Activated CD4-positive, alpha-beta T cell treated with anti-CD3 and anti-CD28 coated beads, Interleukin-2, amount 50 U/mL, for 1 hour (primary cell): Measurements from ENCODE around the gene ZNF81.
"Not testable (repeated sequence)": the region's sequence is repeated elsewhere in the genome, so short reads cannot be mapped to it uniquely, and the experiment has no call there.

Source experiments
- DNase-seq: peaks from one replicate; pipeline ENCODE4 v3.0.0-alpha.2; 2020

The ZNF81 gene

GRCh38 chrX:47836164-47837072 is at the start of gene ZNF81:
Gene ZNF81, plus strand, starts transcription at chrX:47836902. Its CDS starts 9,366 bp downstream, at chrX:47846268.
- peak; percentile 88 for DNase-seq

- no peak for DNase-seq
Observed at GRCh38 chrX:47796433-47796906, 40.2 kb upstream of the ZNF81 start.

GRCh38 chrX:47797084-47797483 is 39.6 kb upstream of the ZNF81 start:
- no peak for DNase-seq

DNA sequence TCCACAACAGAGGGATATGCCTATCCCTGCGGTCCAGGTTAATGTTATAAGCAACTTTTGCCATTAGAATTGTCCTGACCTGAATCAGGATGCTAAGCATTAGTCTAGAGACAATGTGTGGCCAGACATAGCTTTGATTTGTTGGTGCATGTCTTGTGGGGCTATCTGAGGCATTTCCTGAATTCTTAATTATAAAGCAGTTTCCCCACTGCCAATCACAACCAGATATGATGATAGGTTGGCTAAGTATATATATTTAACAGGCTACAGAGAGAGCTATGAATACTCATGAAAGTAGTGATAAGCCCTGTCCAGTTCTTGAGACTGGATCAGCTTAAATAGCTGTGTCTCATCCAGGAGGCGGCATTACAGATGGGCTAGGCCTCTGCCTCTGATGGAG is 37.8 kb upstream of the ZNF81 start:
- DNase-seq: no peak

- no peak for DNase-seq
Observed at GRCh38 chrX:47802589-47802988, 34.1 kb upstream of the ZNF81 start.

- DNase-seq: not testable (repeated sequence)
Observed at GRCh38 chrX:47803103-47803502, 33.6 kb upstream of the ZNF81 start.

GRCh38 chrX:47804315-47804714 is 32.4 kb upstream of the ZNF81 start:
- DNase-seq: no peak

- DNase-seq: not testable (repeated sequence)
Observed at GRCh38 chrX:47805844-47806243, 30.9 kb upstream of the ZNF81 start.

DNA sequence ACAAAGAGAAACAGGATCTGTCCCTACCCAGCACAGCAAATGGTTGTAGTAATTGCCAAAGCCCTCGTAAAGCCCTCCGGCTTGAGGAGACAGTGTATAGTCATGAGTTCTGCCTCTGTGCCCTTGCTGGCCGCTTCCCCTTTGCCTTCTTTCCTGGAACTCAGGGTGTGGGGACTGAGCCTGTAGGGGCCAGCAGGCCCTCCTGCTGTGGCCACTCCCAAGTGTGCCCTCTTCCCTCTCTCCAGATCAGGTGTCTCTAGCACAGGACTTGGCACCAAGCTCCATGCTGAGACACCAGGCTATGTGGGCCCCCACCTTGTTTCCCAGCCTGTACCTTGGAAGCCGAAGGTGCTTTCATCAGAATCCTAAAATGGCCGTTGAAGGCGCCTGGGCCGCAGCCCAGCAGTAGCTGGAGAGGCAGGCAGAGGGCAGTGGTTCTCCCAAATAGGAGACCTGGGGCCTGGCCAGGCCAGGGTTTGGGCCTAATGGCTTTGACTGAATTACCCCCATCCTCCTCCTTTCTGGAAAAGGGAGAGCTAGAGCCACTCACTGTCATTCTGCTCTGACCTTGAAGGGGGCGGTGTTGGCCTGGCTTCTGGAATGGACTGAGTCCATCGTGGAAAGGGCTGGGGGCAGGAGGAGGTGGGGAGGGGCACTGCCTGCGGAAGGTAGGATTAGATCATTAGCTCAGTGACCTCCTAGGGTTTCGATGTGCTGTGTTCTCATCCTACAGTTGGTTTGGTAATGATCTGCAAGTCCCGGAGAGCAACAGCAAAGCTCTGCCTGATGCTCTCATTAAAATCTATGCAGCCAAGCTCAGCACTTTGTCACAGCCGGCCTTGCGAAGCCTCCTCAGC is 30.1 kb upstream of the ZNF81 start:
- DNase-seq: not testable (repeated sequence)

GRCh38 chrX:47807272-47807538 is 29.5 kb upstream of the ZNF81 start:
- not testable (repeated sequence) for DNase-seq

- no peak for DNase-seq
Observed at GRCh38 chrX:47807548-47807947, 29.2 kb upstream of the ZNF81 start.

DNA sequence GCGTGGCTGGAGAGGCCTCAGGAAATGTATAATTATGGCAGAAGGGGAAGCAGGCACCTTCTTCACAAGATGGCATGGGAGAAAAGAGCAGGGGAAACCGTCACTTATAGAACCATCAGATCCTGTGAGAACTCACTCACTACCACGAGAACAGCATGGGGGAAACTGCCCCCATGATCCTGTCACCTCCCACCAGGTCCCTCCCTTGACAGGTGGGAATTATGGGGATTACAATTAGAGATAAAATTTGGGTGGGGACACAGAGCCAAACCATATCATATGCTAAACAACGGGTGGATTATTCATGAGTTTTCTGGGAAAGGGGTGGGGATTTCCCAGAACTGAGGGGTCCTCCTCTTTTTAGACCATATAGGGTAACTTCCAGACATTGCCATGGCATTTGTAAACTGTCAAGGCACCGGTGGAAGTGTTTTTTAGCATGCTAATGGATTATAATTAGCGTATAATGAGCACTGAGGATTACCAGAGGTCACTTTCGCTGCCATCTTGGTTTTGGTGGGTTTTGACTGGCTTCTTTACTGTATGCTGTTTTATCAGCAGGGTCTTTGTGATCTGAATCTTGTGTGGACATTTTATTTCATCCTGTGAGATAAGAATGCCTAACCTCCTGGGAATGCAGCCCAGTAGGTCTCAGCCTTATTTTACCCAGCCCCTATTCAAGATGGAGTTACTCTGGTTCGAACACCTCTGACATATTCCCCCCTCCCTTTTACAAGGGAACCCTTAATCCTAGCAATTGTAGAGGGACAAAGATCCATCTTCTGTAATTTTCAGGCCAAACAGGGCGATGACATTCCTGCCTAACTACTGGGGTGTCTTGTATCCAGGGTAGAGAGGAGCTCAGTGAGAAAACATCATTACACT is 27.6 kb upstream of the ZNF81 start:
- no peak for DNase-seq

- DNase-seq: no peak
Observed at GRCh38 chrX:47814851-47815250, 21.9 kb upstream of the ZNF81 start.

DNA sequence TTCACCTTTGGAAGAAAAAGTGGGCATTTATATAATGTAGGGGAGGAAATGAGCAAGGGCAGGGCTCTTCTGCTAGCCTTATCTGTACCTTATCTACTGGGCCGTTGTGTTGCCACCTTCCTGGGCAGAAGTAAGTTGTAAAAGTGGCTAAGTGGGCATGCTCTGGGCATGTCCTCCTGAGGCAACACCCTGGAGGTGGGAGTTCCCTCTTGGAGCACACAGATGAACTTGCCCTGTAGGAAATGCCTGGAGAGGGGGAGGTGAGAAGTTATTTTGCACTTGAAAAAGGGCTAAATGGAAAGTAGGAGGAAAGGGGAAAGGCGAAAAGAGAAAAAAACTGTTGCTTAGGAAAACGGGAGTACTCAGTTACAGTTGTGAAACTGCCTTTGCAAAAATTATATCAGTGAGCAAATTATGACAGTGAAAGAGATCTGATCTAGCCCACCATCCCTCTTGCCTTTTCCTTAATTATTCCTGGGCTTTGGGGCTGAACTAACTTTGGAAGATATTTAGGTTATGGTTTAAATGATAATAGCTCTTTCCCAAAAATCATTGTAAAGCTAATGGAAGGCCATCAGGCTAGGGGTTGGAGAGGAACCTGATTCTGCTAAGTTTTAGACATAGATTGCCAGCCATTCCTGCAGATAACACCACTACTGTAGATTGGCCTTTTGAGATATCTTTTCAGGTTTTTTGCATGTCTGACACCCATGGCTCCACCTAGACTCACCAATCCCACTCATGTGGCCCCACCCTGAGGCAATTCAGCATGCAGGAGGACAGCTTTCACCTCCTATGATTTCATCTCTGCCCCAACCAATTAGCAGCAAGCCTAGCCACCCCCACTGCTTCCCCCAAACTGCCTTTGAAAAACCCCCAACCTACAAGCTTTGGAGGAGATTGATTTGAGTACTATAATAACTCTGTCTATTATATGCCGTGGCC is 20.5 kb upstream of the ZNF81 start:
- DNase-seq: no peak

DNA sequence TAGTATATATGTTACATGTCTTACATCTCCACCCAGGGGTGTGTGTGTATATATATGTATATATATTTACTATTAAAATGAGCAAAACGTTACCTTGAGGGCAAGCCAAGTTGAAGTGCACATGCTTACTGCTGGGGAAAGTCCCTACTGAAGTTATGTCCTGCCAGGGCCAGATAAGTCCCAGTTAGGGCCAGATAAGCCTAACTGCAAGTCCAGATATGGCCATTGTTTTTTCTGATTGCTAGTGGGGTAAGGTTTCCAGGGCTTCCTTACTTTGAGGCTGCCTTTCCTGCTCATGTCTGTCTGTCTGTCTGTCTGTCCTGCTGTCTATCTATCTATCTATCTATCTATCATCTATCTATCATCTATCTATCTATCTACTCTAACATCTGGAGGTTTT is 19.3 kb upstream of the ZNF81 start:
- no peak for DNase-seq

- DNase-seq: no peak
Observed at GRCh38 chrX:47817897-47818296, 18.8 kb upstream of the ZNF81 start.

- DNase-seq: no peak
Observed at GRCh38 chrX:47828984-47829383, 7.7 kb upstream of the ZNF81 start.

DNA sequence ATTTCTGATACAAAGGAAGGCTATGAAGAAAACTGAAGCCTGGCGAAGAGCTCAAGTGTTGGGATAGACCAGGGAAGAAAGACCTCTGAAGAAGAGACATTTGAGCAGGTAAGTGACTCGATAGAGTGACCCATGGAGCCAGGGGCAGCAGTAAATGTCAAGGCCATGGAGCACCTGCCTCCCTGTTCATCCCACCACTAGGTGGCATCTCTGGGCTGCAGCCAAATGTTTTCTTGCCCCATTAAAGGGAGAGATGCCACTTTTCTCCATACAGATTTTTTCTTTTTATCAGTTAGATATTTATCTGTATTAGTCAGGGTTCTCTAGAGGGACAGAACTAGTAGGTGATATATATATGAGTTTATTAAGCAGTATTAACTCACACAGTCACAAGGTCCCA is 4.9 kb upstream of the ZNF81 start:
- DNase-seq: peak; percentile 48

DNA sequence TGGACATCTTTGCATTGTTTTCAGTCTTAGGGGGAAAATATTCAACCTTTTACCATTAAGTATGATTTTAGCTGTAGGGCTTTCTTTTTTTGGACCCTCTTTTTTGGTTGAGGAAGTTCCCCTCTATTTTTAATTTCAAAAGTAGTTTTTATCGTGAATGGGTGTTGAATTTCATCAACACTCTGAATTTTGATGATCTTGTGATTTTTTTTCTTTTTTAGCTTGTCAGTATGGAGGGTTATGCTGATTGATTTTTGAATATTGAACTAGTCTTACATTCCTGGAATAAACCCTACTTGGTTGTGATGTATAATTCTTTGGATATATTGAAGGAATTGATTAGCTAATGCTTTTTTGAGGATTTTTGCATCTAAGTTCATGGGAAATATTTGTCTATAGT is 1.7 kb downstream of the ZNF81 start:
- no peak for DNase-seq

GRCh38 chrX:47840111-47840510 is 3.4 kb downstream of the ZNF81 start:
- DNase-seq: no peak

- no peak for DNase-seq
Observed at GRCh38 chrX:47843363-47843762, 6.7 kb downstream of the ZNF81 start.

GRCh38 chrX:47844117-47844516 is 7.4 kb downstream of the ZNF81 start:
- DNase-seq: no peak
